NCI-H1694 treated with DMSO at 0.1 percent for 48 hours (cell line): ENCODE results near the gene IL24.

ENCODE experiments used
- DNase-seq: peaks from one replicate; lab custom pipeline; 2025; lab: John Stamatoyannopoulos, UW

IL24 gene

GRCh38 chr1:206953126-206953525, 55.9 kb downstream of the IL24 start:
- no peak for DNase-seq

DNA sequence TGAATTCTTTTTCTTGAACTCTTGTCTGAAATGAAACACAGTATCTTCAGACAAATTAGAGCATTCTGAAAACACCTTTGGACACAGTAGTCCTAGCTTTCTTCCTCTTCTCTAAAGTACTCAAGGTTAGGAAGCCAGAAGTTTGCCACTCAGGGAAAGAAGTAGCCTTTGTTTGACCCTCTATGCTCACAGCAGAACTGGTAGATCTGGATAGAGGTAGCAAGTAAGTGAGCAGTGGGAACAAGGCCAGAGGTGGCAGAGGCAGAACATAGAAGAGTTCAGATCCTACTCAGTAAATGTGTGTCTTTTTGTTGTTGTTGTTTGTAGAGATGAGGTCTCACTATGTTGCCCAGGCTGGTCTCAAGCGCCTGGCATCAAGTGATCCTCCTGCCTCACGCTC, 56.4 kb downstream of the IL24 start:
- DNase-seq = no peak
